ENCODE measurements around the gene AMIGO1. TPM values are rescaled to one million over a fixed set of nuclear protein-coding genes. Genes with fewer than 3 reads are reported as not detected.

Gene AMIGO1
- polyA plus RNA-seq, 3 donors: 0.05 to 0.26 (median 0.07) TPM

GRCh38 chr1:109523706-109524105 is 14.2 kb upstream of the AMIGO1 start:
- H3K4me3 ChIP-seq (replicated peaks in 1 of 3; ENCODE audit: low read depth in 2 of 3, low read length in 3 of 3): no peak overlapping the region
- H3K9ac ChIP-seq (ENCODE audit: insufficient read depth, low read length, poor library complexity, severe bottlenecking): no peak overlapping the region
- no peak overlapping the region for H3K4me3 Mint-ChIP-seq
- H3K27me3 Mint-ChIP-seq (ENCODE audit: low read depth in 3 of 3): peaks cover 4 to 6% (median 5%) of the 10 kb centered on the region in 3 donors
- no peaks in the 10 kb centered on the region for H3K36me3 Mint-ChIP-seq
- H3K27ac ChIP-seq (ENCODE audit: low read depth in 1 of 2, low read length in 2 of 2): no peak overlapping the region
- H3K27ac Mint-ChIP-seq: no peak overlapping the region
- intact Hi-C loops (cut with micrococcal nuclease): loop anchor here in 1 of 2 donors (10.0 kb wide), 1 partner anchor 89 kb away; no protein-coding TSS in a partner anchor
- H2AFZ ChIP-seq (ENCODE audit: insufficient read depth, low read depth, low read length, poor library complexity, severe bottlenecking): no peak overlapping the region
- H3K27me3 ChIP-seq (ENCODE audit: control insufficient read depth in 2 of 2, insufficient read depth in 2 of 2, low read length in 2 of 2): no peaks in the 10 kb centered on the region
- no peaks in the 10 kb centered on the region for H4K20me1 ChIP-seq (ENCODE audit: insufficient read depth, low read length)
- no peaks in the 10 kb centered on the region for H3K36me3 ChIP-seq (replicated peaks in 1 of 2; ENCODE audit: control insufficient read depth in 1 of 2, insufficient read depth in 2 of 2, low read length in 2 of 2)
- H3K9me3 Mint-ChIP-seq: peaks cover 0 to 1% (median 0%) of the 10 kb centered on the region in 7 donors
- no peaks in the 10 kb centered on the region for H3K4me1 ChIP-seq (ENCODE audit: control insufficient read depth in 1 of 2, insufficient read depth in 2 of 2, low read length in 2 of 2)
- H3K4me2 ChIP-seq (replicated peaks; ENCODE audit: extremely low read depth, low read length, poor library complexity, severe bottlenecking): no peak overlapping the region
- WGBS (ENCODE audit: insufficient coverage): no CpG with 5 or more reads among the region's 2 CpGs
- DNase-seq: no peak
- no peaks in the 10 kb centered on the region for H3K9me3 ChIP-seq (replicated peaks in 1 of 2; ENCODE audit: control insufficient read depth in 1 of 2, insufficient read depth in 1 of 2, low read length in 2 of 2)
- no peaks in the 10 kb centered on the region for H3K79me2 ChIP-seq (ENCODE audit: insufficient read depth, low read length)
- no peak for TF ChIP-seq CTCF (IDR thresholded peaks at IDR 0.05)
- peaks cover under 1% of the 10 kb centered on the region for H3K4me1 Mint-ChIP-seq

GRCh38 chr1:109522026-109522425 is 12.5 kb upstream of the AMIGO1 start:
- no peaks in the 10 kb centered on the region for H3K36me3 ChIP-seq (replicated peaks in 1 of 2; ENCODE audit: control insufficient read depth in 1 of 2, insufficient read depth in 2 of 2, low read length in 2 of 2)
- no peaks in the 10 kb centered on the region for H3K36me3 Mint-ChIP-seq
- H3K27me3 Mint-ChIP-seq (ENCODE audit: low read depth in 3 of 3): peaks cover 4 to 6% (median 5%) of the 10 kb centered on the region in 3 donors
- no peak for DNase-seq
- intact Hi-C loops (cut with micrococcal nuclease): loop anchor here in 1 of 2 donors (10.0 kb wide), 1 partner anchor 87 kb away; no protein-coding TSS in a partner anchor
- H3K4me1 ChIP-seq (ENCODE audit: control insufficient read depth in 1 of 2, insufficient read depth in 2 of 2, low read length in 2 of 2): no peaks in the 10 kb centered on the region
- peaks cover 0 to 3% (median 0%) of the 10 kb centered on the region in 7 donors for H3K9me3 Mint-ChIP-seq
- H3K4me3 ChIP-seq (replicated peaks in 1 of 3; ENCODE audit: low read depth in 2 of 3, low read length in 3 of 3): no peak overlapping the region
- no peaks in the 10 kb centered on the region for H3K79me2 ChIP-seq (ENCODE audit: insufficient read depth, low read length)
- H3K4me3 Mint-ChIP-seq: no peak overlapping the region
- WGBS (ENCODE audit: insufficient coverage): no CpG with 5 or more reads among the region's 7 CpGs
- no peaks in the 10 kb centered on the region for H3K9me3 ChIP-seq (replicated peaks in 1 of 2; ENCODE audit: control insufficient read depth in 1 of 2, insufficient read depth in 1 of 2, low read length in 2 of 2)
- no peak overlapping the region for H3K27ac ChIP-seq (ENCODE audit: low read depth in 1 of 2, low read length in 2 of 2)
- H3K27me3 ChIP-seq (ENCODE audit: control insufficient read depth in 2 of 2, insufficient read depth in 2 of 2, low read length in 2 of 2): no peaks in the 10 kb centered on the region
- no peak overlapping the region for H3K4me2 ChIP-seq (replicated peaks; ENCODE audit: extremely low read depth, low read length, poor library complexity, severe bottlenecking)
- no peaks in the 10 kb centered on the region for H4K20me1 ChIP-seq (ENCODE audit: insufficient read depth, low read length)
- TF ChIP-seq CTCF (IDR thresholded peaks at IDR 0.05): no peak
- H3K4me1 Mint-ChIP-seq: peaks cover 2% of the 10 kb centered on the region
- no peak overlapping the region for H3K9ac ChIP-seq (ENCODE audit: insufficient read depth, low read length, poor library complexity, severe bottlenecking)
- H2AFZ ChIP-seq (ENCODE audit: insufficient read depth, low read depth, low read length, poor library complexity, severe bottlenecking): no peak overlapping the region
- no peak overlapping the region for H3K27ac Mint-ChIP-seq

Measured in CD14-positive monocyte (primary cell).